Muscle layer of duodenum (tissue), 2 donors: ENCODE measurements around the gene GPX8.

Source experiments
- H3K27ac ChIP-seq: one replicate; pipeline ENCODE4 v1.7.0; 2013; ENCODE audit warnings: mild to moderate bottlenecking, low read length
- H3K27me3 ChIP-seq: one replicate; pipeline ENCODE4 v1.7.0; 2013; ENCODE audit warnings: low read depth, mild to moderate bottlenecking, control low read depth, low read length
- H3K36me3 ChIP-seq, 2 donors: one replicate each; pipeline ENCODE4 v1.7.0; 2013; ENCODE audit warnings: low read length in 2 of 2, control low read depth in 1 of 2, mild to moderate bottlenecking in 1 of 2; ENCODE audit not compliant: insufficient read depth in 2 of 2, control insufficient read depth in 1 of 2
- H3K4me1 ChIP-seq, 2 donors: one replicate each; pipeline ENCODE4 v1.7.0; 2013; ENCODE audit warnings: low read length in 2 of 2, mild to moderate bottlenecking in 2 of 2, control low read depth in 1 of 2, moderate library complexity in 1 of 2; ENCODE audit not compliant: insufficient read depth in 2 of 2, control insufficient read depth in 1 of 2
- H3K4me3 ChIP-seq, 2 donors: one replicate each; pipeline ENCODE4 v1.7.0; 2013; ENCODE audit warnings: low read length in 2 of 2, low read depth in 1 of 2, mild to moderate bottlenecking in 1 of 2
- H3K9me3 ChIP-seq, 2 donors: one replicate each; pipeline ENCODE4 v1.7.0; 2013; ENCODE audit warnings: low read length in 2 of 2, control low read depth in 1 of 2, mild to moderate bottlenecking in 1 of 2; ENCODE audit not compliant: control insufficient read depth in 1 of 2
- donor health status: healthy.

The GPX8 gene

GRCh38 chr5:55159763-55160492 is at the start of gene GPX8:
Gene GPX8, plus strand, starts transcription at chr5:55160171. Its CDS starts 22 bp downstream, at chr5:55160193.
- peaks cover 0 to 2% of the 10 kb centered on the region in 2 donors for H3K36me3 ChIP-seq
- no peaks in the 10 kb centered on the region for H3K27me3 ChIP-seq
- peak within 1 kb of the TSS; percentile 74 for H3K27ac ChIP-seq
- H3K9me3 ChIP-seq, result no peaks in the 10 kb centered on the region
- peak within 1 kb of the TSS; percentile 58 to 68 for H3K4me3 ChIP-seq
- H3K4me1 ChIP-seq, result peaks cover 0 to 5% of the 10 kb centered on the region in 2 donors

GRCh38 chr5:55110217-55110616 is 49.8 kb upstream of the GPX8 start:
- H3K27me3 ChIP-seq, result no peaks in the 10 kb centered on the region
- no peaks in the 10 kb centered on the region for H3K4me1 ChIP-seq
- H3K4me3 ChIP-seq, result no peak overlapping the region
- no peaks in the 10 kb centered on the region for H3K36me3 ChIP-seq
- no peak overlapping the region for H3K27ac ChIP-seq
- H3K9me3 ChIP-seq, result no peaks in the 10 kb centered on the region

GRCh38 chr5:55113327-55113726 is 46.6 kb upstream of the GPX8 start:
- no peak overlapping the region for H3K4me3 ChIP-seq
- H3K27me3 ChIP-seq, result no peaks in the 10 kb centered on the region
- H3K4me1 ChIP-seq, result no peaks in the 10 kb centered on the region
- H3K27ac ChIP-seq, result no peak overlapping the region
- no peaks in the 10 kb centered on the region for H3K9me3 ChIP-seq
- no peaks in the 10 kb centered on the region for H3K36me3 ChIP-seq

GRCh38 chr5:55114061-55114460 is 45.9 kb upstream of the GPX8 start:
- Histone ChIP-seq H3K4me1 (no peaks in the 10 kb centered on the region), H3K36me3 (no peaks in the 10 kb centered on the region), H3K27ac (no peak overlapping the region), H3K27me3 (no peaks in the 10 kb centered on the region), H3K4me3 (no peak overlapping the region), H3K9me3 (no peaks in the 10 kb centered on the region)

- H3K27me3 ChIP-seq, result no peaks in the 10 kb centered on the region
Measured at GRCh38 chr5:55123365-55123764, 36.6 kb upstream of the GPX8 start.

GRCh38 chr5:55134053-55134722 is 25.8 kb upstream of the GPX8 start:
- H3K27me3 ChIP-seq, result no peaks in the 10 kb centered on the region
- H3K27ac ChIP-seq, result no peak overlapping the region
- no peaks in the 10 kb centered on the region for H3K36me3 ChIP-seq
- peaks cover 3 to 8% of the 10 kb centered on the region in 2 donors for H3K9me3 ChIP-seq
- H3K4me3 ChIP-seq, result no peak overlapping the region
- peaks cover 0 to 3% of the 10 kb centered on the region in 2 donors for H3K4me1 ChIP-seq

More at GRCh38 chr5:55123365-55123764, 36.6 kb upstream of the GPX8 start:
- no peaks in the 10 kb centered on the region for H3K9me3 ChIP-seq
- H3K4me3 ChIP-seq, result no peak overlapping the region
- no peaks in the 10 kb centered on the region for H3K4me1 ChIP-seq
- H3K36me3 ChIP-seq, result no peaks in the 10 kb centered on the region
- H3K27ac ChIP-seq, result no peak overlapping the region

GRCh38 chr5:55136521-55136920 is 23.4 kb upstream of the GPX8 start:
- H3K27ac ChIP-seq, result no peak overlapping the region
- H3K27me3 ChIP-seq, result no peaks in the 10 kb centered on the region
- H3K9me3 ChIP-seq, result no peaks in the 10 kb centered on the region
- H3K4me3 ChIP-seq, result no peak overlapping the region
- H3K4me1 ChIP-seq, result peaks cover 0 to 3% of the 10 kb centered on the region in 2 donors
- no peaks in the 10 kb centered on the region for H3K36me3 ChIP-seq

- Histone ChIP-seq H3K27ac (no peak overlapping the region), H3K4me3 (no peak overlapping the region), H3K27me3 (no peaks in the 10 kb centered on the region), H3K36me3 (no peaks in the 10 kb centered on the region), H3K9me3 (no peaks in the 10 kb centered on the region), H3K4me1 (peaks cover 0 to 8% of the 10 kb centered on the region in 2 donors)
Measured at GRCh38 chr5:55140908-55141665, 18.9 kb upstream of the GPX8 start.

- peaks cover 0 to 5% of the 10 kb centered on the region in 2 donors for H3K4me1 ChIP-seq
- H3K27ac ChIP-seq, result no peak overlapping the region
- no peak overlapping the region for H3K4me3 ChIP-seq
- H3K9me3 ChIP-seq, result no peaks in the 10 kb centered on the region
- H3K27me3 ChIP-seq, result no peaks in the 10 kb centered on the region
- H3K36me3 ChIP-seq, result no peaks in the 10 kb centered on the region
Measured at GRCh38 chr5:55141945-55142690, 17.9 kb upstream of the GPX8 start.

GRCh38 chr5:55143624-55144023 is 16.3 kb upstream of the GPX8 start:
- no peak overlapping the region for H3K27ac ChIP-seq
- H3K9me3 ChIP-seq, result no peaks in the 10 kb centered on the region
- no peak overlapping the region for H3K4me3 ChIP-seq
- H3K27me3 ChIP-seq, result no peaks in the 10 kb centered on the region
- no peaks in the 10 kb centered on the region for H3K36me3 ChIP-seq
- H3K4me1 ChIP-seq, result peaks cover 0 to 5% of the 10 kb centered on the region in 2 donors

GRCh38 chr5:55146080-55146479 is 13.9 kb upstream of the GPX8 start:
- Histone ChIP-seq H3K4me1 (peaks cover 0 to 5% of the 10 kb centered on the region in 2 donors), H3K9me3 (no peaks in the 10 kb centered on the region), H3K36me3 (no peaks in the 10 kb centered on the region), H3K4me3 (no peak overlapping the region), H3K27ac (no peak overlapping the region), H3K27me3 (no peaks in the 10 kb centered on the region)
